ENCODE data around the gene ZNF532. TPM values are rescaled to one million over a fixed set of nuclear protein-coding genes. Genes with fewer than 3 reads are reported as not detected.

Gene ZNF532
- polyA plus RNA-seq, 1 donor (not counting 4 experiments of a cell fraction or from before 2014, with no cell fraction given) = 31.5 TPM

GRCh38 chr18:58867281-58867961 lies 2.7 kb downstream of the ZNF532 start:
- Histone ChIP-seq H3K9me3 (ENCODE audit: control insufficient read depth, low read depth, low read length) (no peaks in the 10 kb centered on the region), H3K4me3 (ENCODE audit: control insufficient read depth in 2 of 3, extremely low read depth in 1 of 3, insufficient read depth in 2 of 3, low read depth in 1 of 3, low read length in 3 of 3) (peak overlapping the region in 2 of 3 experiments; percentile 28 to 32), H3K4me2 (ENCODE audit: control insufficient read depth, extremely low read depth, insufficient read depth, low read depth, low read length) (peak overlapping the region; percentile 80), H3K4me1 (ENCODE audit: control insufficient read depth, extremely low read depth, insufficient read depth, low read length) (peaks cover 36% of the 10 kb centered on the region), H3K27me3 (ENCODE audit: control insufficient read depth, extremely low read depth, insufficient read depth, low read length) (no peaks in the 10 kb centered on the region), H3K36me3 (ENCODE audit: control insufficient read depth in 2 of 2, extremely low read depth in 1 of 2, insufficient read depth in 2 of 2, low read length in 2 of 2) (peaks cover 6 to 24% of the 10 kb centered on the region in 2 experiments), H3K27ac (ENCODE audit: control insufficient read depth, insufficient read depth, low read length) (peak overlapping the region; percentile 87), H3K9ac (ENCODE audit: control insufficient read depth, extremely low read depth, insufficient read depth, low read length) (peak overlapping the region; percentile 46), H2AFZ (ENCODE audit: control insufficient read depth, low read length) (peak overlapping the region; percentile 59), H3K79me2 (ENCODE audit: control insufficient read depth, insufficient read depth, low read length) (peaks cover 12% of the 10 kb centered on the region), H4K20me1 (ENCODE audit: control insufficient read depth, extremely low read depth, insufficient read depth, low read length) (no peaks in the 10 kb centered on the region), H3K9me1 (ENCODE audit: control insufficient read depth, extremely low read depth, insufficient read depth, low read length) (no peaks in the 10 kb centered on the region)
- dilution Hi-C loops (cut with MboI; ENCODE audit: extremely low pct_ligation_motif_present, low sequenced_read_pairs) = no loop called here
- FAIRE-seq (peak; percentile 97), DNase-seq (ENCODE audit: low read depth, low spot score) (peak; percentile 86)
- TF ChIP-seq EZH2 (IDR thresholded peaks at IDR 0.05; ENCODE audit: low read length) (no peak), CTCF (optimal IDR thresholded peaks at IDR 0.05 in 1 of 3, IDR thresholded peaks at IDR 0.05 in 1 of 3, conservative IDR thresholded peaks at IDR 0.05 in 1 of 3; ENCODE audit: extremely low read depth in 1 of 3, insufficient read depth in 2 of 3, low read length in 3 of 3) (no peak)

- Histone ChIP-seq H3K9ac (ENCODE audit: control insufficient read depth, extremely low read depth, insufficient read depth, low read length) (no peak overlapping the region), H3K4me1 (ENCODE audit: control insufficient read depth, extremely low read depth, insufficient read depth, low read length) (peaks cover 31% of the 10 kb centered on the region), H4K20me1 (ENCODE audit: control insufficient read depth, extremely low read depth, insufficient read depth, low read length) (no peaks in the 10 kb centered on the region), H3K36me3 (ENCODE audit: control insufficient read depth in 2 of 2, extremely low read depth in 1 of 2, insufficient read depth in 2 of 2, low read length in 2 of 2) (peaks cover 8 to 24% of the 10 kb centered on the region in 2 experiments), H3K9me3 (ENCODE audit: control insufficient read depth, low read depth, low read length) (no peaks in the 10 kb centered on the region), H3K4me2 (ENCODE audit: control insufficient read depth, extremely low read depth, insufficient read depth, low read depth, low read length) (no peak overlapping the region), H2AFZ (ENCODE audit: control insufficient read depth, low read length) (no peak overlapping the region), H3K79me2 (ENCODE audit: control insufficient read depth, insufficient read depth, low read length) (peaks cover 11% of the 10 kb centered on the region), H3K27ac (ENCODE audit: control insufficient read depth, insufficient read depth, low read length) (no peak overlapping the region), H3K27me3 (ENCODE audit: control insufficient read depth, extremely low read depth, insufficient read depth, low read length) (no peaks in the 10 kb centered on the region), H3K9me1 (ENCODE audit: control insufficient read depth, extremely low read depth, insufficient read depth, low read length) (no peaks in the 10 kb centered on the region), H3K4me3 (ENCODE audit: control insufficient read depth in 2 of 3, extremely low read depth in 1 of 3, insufficient read depth in 2 of 3, low read depth in 1 of 3, low read length in 3 of 3) (no peak overlapping the region)
- FAIRE-seq (peak; percentile 60), DNase-seq (ENCODE audit: low read depth, low spot score) (no peak)
- dilution Hi-C loops (cut with MboI; ENCODE audit: extremely low pct_ligation_motif_present, low sequenced_read_pairs) = no loop called here
- no peak for TF ChIP-seq CTCF (optimal IDR thresholded peaks at IDR 0.05 in 1 of 3, IDR thresholded peaks at IDR 0.05 in 1 of 3, conservative IDR thresholded peaks at IDR 0.05 in 1 of 3; ENCODE audit: extremely low read depth in 1 of 3, insufficient read depth in 2 of 3, low read length in 3 of 3)
- no peak for TF ChIP-seq EZH2 (IDR thresholded peaks at IDR 0.05; ENCODE audit: low read length)
These were observed 3.8 kb downstream of the ZNF532 start for GRCh38 chr18:58868440-58868839.

Measured in keratinocyte (primary cell).